Tibial nerve (tissue), 4 donors: Measurements from ENCODE around the gene DDX51. TPM values are rescaled to one million over a fixed set of nuclear protein-coding genes. Genes with fewer than 3 reads are reported as not detected.

Experiments used
- DNase-seq, 2 donors: peaks; one replicate each; pipeline ENCODE4 v3.0.0-alpha.2; 2019; ENCODE audit warnings: low spot score in 2 of 2
- H3K27ac ChIP-seq, 4 donors: fragments of 200-600 bp; sonication (generic) in 3 of 4; one replicate each; pipeline ENCODE4 v1.5.1; 2017 to 2019; ENCODE audit warnings: mild to moderate bottlenecking in 1 of 4
- H3K27me3 ChIP-seq, 2 donors: fragments of 200-600 bp; sonication (generic) in 1 of 2; one replicate each; pipeline versions ENCODE4 v1.5.1 to v1.6.0; 2017 to 2019
- H3K36me3 ChIP-seq, 3 donors: fragments of 200-600 bp; sonication (generic); one replicate each; pipeline ENCODE4 v1.5.1; 2018 to 2019
- H3K4me1 ChIP-seq, 4 donors: fragments of 200-600 bp; sonication (generic) in 3 of 4; one replicate each; pipeline ENCODE4 v1.5.1; 2017 to 2019
- H3K4me3 ChIP-seq, 4 donors: fragments of 200-600 bp; sonication (generic) in 3 of 4; one replicate each; pipeline ENCODE4 v1.5.1; 2017 to 2019; ENCODE audit warnings: mild to moderate bottlenecking in 1 of 4, moderate library complexity in 1 of 4
- H3K9me3 ChIP-seq, 4 donors: fragments of 200-600 bp; sonication (generic) in 3 of 4; one replicate each; pipeline ENCODE4 v1.5.1; 2017 to 2019
- CTCF ChIP-seq, 5 experiments: fragments of 200-600 bp in 3 of 5; fragments of 450-650 bp in 2 of 5; sonication (generic) in 3 of 5; IDR thresholded peaks; one replicate each; pipeline ENCODE4 v1.5.1; 2016 to 2019; ENCODE audit warnings: antibody characterized with exemption in 5 of 5, mild to moderate bottlenecking in 3 of 5, moderate library complexity in 2 of 5
- EP300 ChIP-seq, 2 donors: sonication (generic); formaldehyde crosslinking; IDR thresholded peaks; one replicate each; pipeline ENCODE4 v1.6.1; 2017; ENCODE audit warnings: antibody characterized with exemption in 2 of 2, mild to moderate bottlenecking in 1 of 2
- POLR2A ChIP-seq, 2 donors: fragments of 450-650 bp; IDR thresholded peaks; one replicate each; pipeline ENCODE4 v1.6.1; 2017; ENCODE audit warnings: antibody characterized with exemption in 2 of 2, mild to moderate bottlenecking in 2 of 2, moderate library complexity in 2 of 2
- WGBS, 2 donors: methylation state at CpG; one replicate each; pipeline ENCODE4 v1.1.5; 2018; 5-methylcytosine and 5-hydroxymethylcytosine counted together
- total RNA-seq, 4 donors: library from RNA; depleted of rRNA; stranded (reverse); fragments of >200 nt; gene quantifications; one replicate each; pipeline ENCODE4 v1.1.0, GENCODE V29; 2016

The DDX51 gene
- total RNA-seq, 4 donors from 2014 or later = 15.5 to 43.8 (median 28.7) TPM

GRCh38 chr12:132142679-132143335, 1.3 kb downstream of the DDX51 start:
- TF ChIP-seq EP300 (IDR thresholded peaks at IDR 0.05) = no peak
- H3K27me3 ChIP-seq = no peaks in the 10 kb centered on the region
- no peaks in the 10 kb centered on the region for H3K9me3 ChIP-seq
- H3K4me3 ChIP-seq = peak overlapping the region in 3 of 4 donors; percentile 83 to 99 (median 97)
- peak in 1 of 2 donors; percentile 8 for DNase-seq
- H3K27ac ChIP-seq = no peak overlapping the region
- H3K36me3 ChIP-seq = peaks cover 0 to 69% (median 20%) of the 10 kb centered on the region in 3 donors
- 80 to 85% methylated on average over 24 of the region's 24 CpGs for WGBS, 2 donors
- peaks cover 0 to 39% (median 17%) of the 10 kb centered on the region in 4 donors for H3K4me1 ChIP-seq

DNA sequence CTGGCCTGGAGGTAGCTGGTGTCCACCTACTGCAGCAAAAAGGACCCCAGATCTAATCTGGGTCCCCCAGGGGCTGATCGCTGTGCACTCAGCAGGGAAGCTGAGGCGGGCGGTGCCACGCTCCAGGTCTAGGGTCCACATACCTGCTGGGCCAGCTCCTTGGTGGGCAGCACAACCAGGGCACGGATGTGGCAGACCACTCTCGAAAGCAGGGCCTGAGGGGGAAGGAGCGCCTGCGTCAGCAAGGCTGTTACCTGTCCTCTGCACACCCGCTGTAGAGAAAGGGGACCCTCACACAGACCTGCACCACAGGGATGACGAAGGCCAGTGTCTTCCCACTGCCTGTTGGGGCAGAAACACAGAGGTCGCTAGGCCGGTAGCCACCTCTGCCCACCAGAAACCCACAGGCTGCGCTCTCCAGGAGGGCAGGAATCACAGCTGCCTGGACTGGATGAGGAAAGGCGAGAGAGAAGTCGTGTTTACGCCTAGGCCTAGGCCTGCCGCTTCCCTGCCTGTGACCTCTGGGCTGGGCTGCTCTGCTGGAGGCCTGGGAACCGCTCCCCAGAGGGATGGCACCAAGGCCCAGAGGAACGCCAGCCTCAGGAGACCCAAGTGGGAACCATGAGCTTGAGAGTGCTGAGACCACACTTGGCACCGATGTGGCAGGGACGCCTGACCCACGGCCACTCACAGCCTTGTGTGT, 2.0 kb downstream of the DDX51 start:
- WGBS, 2 donors = 93 to 97% methylated on average over 17 to 22 of the region's 22 CpGs
- no peak overlapping the region for H3K27ac ChIP-seq
- peak in 1 of 2 donors; percentile 5 for DNase-seq
- peaks cover 0 to 67% (median 20%) of the 10 kb centered on the region in 3 donors for H3K36me3 ChIP-seq
- TF ChIP-seq EP300 (IDR thresholded peaks at IDR 0.05) = no peak
- peaks cover 0 to 39% (median 17%) of the 10 kb centered on the region in 4 donors for H3K4me1 ChIP-seq
- no peaks in the 10 kb centered on the region for H3K27me3 ChIP-seq
- H3K9me3 ChIP-seq = no peaks in the 10 kb centered on the region
- peak overlapping the region in 1 of 4 donors; percentile 99 for H3K4me3 ChIP-seq

GRCh38 chr12:132140918-132141841, 2.9 kb downstream of the DDX51 start:
- peak in 1 of 2 donors; percentile 3 for DNase-seq
- TF ChIP-seq POLR2A (IDR thresholded peaks at IDR 0.05) = no peak
- no peak for TF ChIP-seq EP300 (IDR thresholded peaks at IDR 0.05)
- no peak for TF ChIP-seq CTCF (IDR thresholded peaks at IDR 0.05)
- H3K36me3 ChIP-seq = peaks cover 0 to 57% (median 20%) of the 10 kb centered on the region in 3 donors

DNA sequence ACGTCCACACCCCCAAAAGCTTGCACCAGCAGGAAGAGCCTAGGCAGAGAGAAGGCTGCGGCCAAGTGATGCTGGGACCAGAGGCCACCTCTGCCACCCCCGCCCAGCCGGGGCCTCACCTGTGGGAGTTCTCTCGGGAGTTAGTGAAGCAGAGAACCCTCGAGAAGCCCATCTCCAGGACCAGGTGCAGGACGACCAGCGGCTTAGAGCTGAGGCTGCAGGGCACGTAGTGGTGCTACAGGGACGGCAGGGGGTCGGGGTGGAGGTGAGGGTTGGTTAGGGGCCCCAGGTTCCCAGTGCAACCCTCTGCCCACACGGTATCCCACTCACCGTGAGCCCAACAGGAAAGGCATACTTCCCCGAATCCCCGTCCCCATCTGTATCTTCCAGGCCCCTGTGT, 3.6 kb downstream of the DDX51 start:
- DNase-seq = no peak
- Histone ChIP-seq H3K27me3 (no peaks in the 10 kb centered on the region), H3K9me3 (no peaks in the 10 kb centered on the region), H3K4me3 (no peak overlapping the region), H3K4me1 (peaks cover 0 to 28% (median 17%) of the 10 kb centered on the region in 4 donors), H3K27ac (no peak overlapping the region), H3K36me3 (peaks cover 0 to 50% (median 17%) of the 10 kb centered on the region in 3 donors)
- 85 to 94% methylated on average over 9 to 15 of the region's 15 CpGs for WGBS, 2 donors
- TF ChIP-seq EP300 (IDR thresholded peaks at IDR 0.05) (no peak), POLR2A (IDR thresholded peaks at IDR 0.05) (no peak), CTCF (IDR thresholded peaks at IDR 0.05) (no peak)

More at GRCh38 chr12:132140918-132141841, 2.9 kb downstream of the DDX51 start:
- WGBS, 2 donors = 90 to 93% methylated on average over 18 to 31 of the region's 38 CpGs
- Histone ChIP-seq H3K27ac (no peak overlapping the region), H3K4me1 (peaks cover 0 to 35% (median 17%) of the 10 kb centered on the region in 4 donors), H3K4me3 (no peak overlapping the region), H3K27me3 (no peaks in the 10 kb centered on the region), H3K9me3 (no peaks in the 10 kb centered on the region)

GRCh38 chr12:132139912-132140311, 4.2 kb downstream of the DDX51 start:
- Histone ChIP-seq H3K27ac (no peak overlapping the region), H3K9me3 (no peaks in the 10 kb centered on the region), H3K4me3 (no peak overlapping the region), H3K27me3 (no peaks in the 10 kb centered on the region), H3K4me1 (peaks cover 0 to 22% (median 11%) of the 10 kb centered on the region in 4 donors), H3K36me3 (peaks cover 0 to 48% (median 17%) of the 10 kb centered on the region in 3 donors)
- TF ChIP-seq CTCF (IDR thresholded peaks at IDR 0.05) = no peak
- TF ChIP-seq POLR2A (IDR thresholded peaks at IDR 0.05) = no peak
- 94 to 97% methylated on average over 18 to 24 of the region's 27 CpGs for WGBS, 2 donors
- DNase-seq = no peak
